H1 (cell line): ENCODE results near the gene CDH20. TPM values are rescaled to one million over a fixed set of nuclear protein-coding genes. Genes with fewer than 3 reads are reported as not detected.

Experiments
- EGR1 ChIP-seq: IDR thresholded peaks from 2 replicates; pipeline ENCODE4 v1.6.1; 2011; ENCODE audit warnings: low read depth, low read length, borderline replicate concordance
- SP2 ChIP-seq: IDR thresholded peaks from 2 replicates; pipeline ENCODE4 v1.6.1; 2012; ENCODE audit warnings: mild to moderate bottlenecking, low read length, inconsistent platforms
- polyA plus RNA-seq, 7 experiments: library from polyadenylated mRNA; depleted of rRNA in 3 of 7; stranded (reverse) in 5 of 7; unstranded in 2 of 7; fragments of >200 nt in 5 of 7; fragments of 200-250 nt in 2 of 7; gene quantifications; 1 replicate in 5 of 7; 2 replicates in 1 of 7; 4 replicates in 1 of 7; pipeline versions ENCODE4 v1.2.1 to v1.2.3, GENCODE V29; 2011 to 2013; ENCODE audit warnings: missing spikeins in 2 of 7, mixed read lengths in 2 of 7
- total RNA-seq: library from RNA; stranded (reverse); fragmentation: NEBNext Ultra II Directional; extraction: Animal tissue kit (Norgen Biotek cat#: 25700); gene quantifications from 2 replicates; pipeline ENCODE4 v1.2.1, GENCODE V29; 2021

Gene CDH20
- total and polyA plus RNA-seq, 2 of the 8 experiments (the other 6 are each of a cell fraction or from before 2014, with no cell fraction given) = 0.07 to 0.12 TPM

GRCh38 chr18:61470031-61470674 is 136.9 kb downstream of the CDH20 start (continued):
- TF ChIP-seq SP2 (no peak), EGR1 (no peak)
